ENCODE data around the gene DVL2. TPM values are rescaled to one million over a fixed set of nuclear protein-coding genes. Genes with fewer than 3 reads are reported as not detected.

The DVL2 gene
- total RNA-seq, 4 donors from 2014 or later = 21.4 to 58.0 (median 37.3) TPM

- no peak for TF ChIP-seq CTCF (IDR thresholded peaks at IDR 0.05)
- no peak for TF ChIP-seq POLR2A (IDR thresholded peaks at IDR 0.05)
- Histone ChIP-seq H3K27ac (peak overlapping the region; percentile 96 to 100 (median 98)), H3K27me3 (no peaks in the 10 kb centered on the region), H3K4me3 (peak overlapping the region; percentile 89 to 99 (median 96)), H3K4me1 (peaks cover 28 to 46% (median 31%) of the 10 kb centered on the region in 3 donors), H3K36me3 (peaks cover 6 to 42% (median 26%) of the 10 kb centered on the region in 3 donors), H3K9me3 (no peaks in the 10 kb centered on the region)
- intact Hi-C loops (cut with DNase I) = no loop called here
- WGBS, 2 donors = 63 to 68% methylated on average over 5 of the region's 5 CpGs
- no peak for DNase-seq
Observed at GRCh38 chr17:7253082-7253481, 18.8 kb upstream of the DVL2 start.

- TF ChIP-seq CTCF (IDR thresholded peaks at IDR 0.05) (peak in 4 of 6 experiments; percentile 4 to 25 (median 14)), POLR2A (IDR thresholded peaks at IDR 0.05) (peak in 2 of 4 donors; percentile 42 to 65)
- intact Hi-C loops (cut with DNase I) = no loop called here
- peak; percentile 76 for DNase-seq
- Histone ChIP-seq H3K9me3 (no peaks in the 10 kb centered on the region), H3K27ac (peak within 1 kb of the TSS; percentile 96 to 100 (median 98)), H3K4me3 (peak within 1 kb of the TSS; percentile 89 to 99 (median 96)), H3K36me3 (peaks cover under 1 to 41% (median 20%) of the 10 kb centered on the region in 3 donors), H3K27me3 (no peaks in the 10 kb centered on the region), H3K4me1 (peaks cover 28 to 53% (median 31%) of the 10 kb centered on the region in 3 donors)
- WGBS, 2 donors = 4 to 18% methylated on average over 3 to 15 of the region's 55 CpGs
Observed at GRCh38 chr17:7252176-7253043, 18.1 kb upstream of the DVL2 start, which contains the start of gene ELP5. Gene ELP5, plus strand, starts transcription at chr17:7252215. Its CDS starts 336 bp downstream, at chr17:7252551.

GRCh38 chr17:7251661-7252175 is 17.4 kb upstream of the DVL2 start, which contains the start of gene CTDNEP1:
Gene CTDNEP1, minus strand, starts transcription at chr17:7251734. Its CDS starts 438 bp downstream, at chr17:7251296.
- Histone ChIP-seq H3K27ac (peak within 1 kb of the TSS; percentile 96 to 100 (median 98)), H3K27me3 (no peaks in the 10 kb centered on the region), H3K36me3 (peaks cover 3 to 39% (median 18%) of the 10 kb centered on the region in 3 donors), H3K4me3 (peak within 1 kb of the TSS; percentile 89 to 99 (median 96)), H3K4me1 (peaks cover 28 to 60% (median 34%) of the 10 kb centered on the region in 3 donors), H3K9me3 (no peaks in the 10 kb centered on the region)
- WGBS, 2 donors = 1 to 4% methylated on average over 5 to 17 of the region's 41 CpGs
- intact Hi-C loops (cut with DNase I) = no loop called here
- TF ChIP-seq CTCF (IDR thresholded peaks at IDR 0.05) (no peak), POLR2A (IDR thresholded peaks at IDR 0.05) (peak in 1 of 4 donors; percentile 73)
- DNase-seq = peak; percentile 93

GRCh38 chr17:7250695-7251627 is 16.6 kb upstream of the DVL2 start:
- DNase-seq = no peak
- 0% methylated on average over 5 to 12 of the region's 55 CpGs for WGBS, 2 donors
- intact Hi-C loops (cut with DNase I) = no loop called here

More at GRCh38 chr17:7250695-7251627, 16.6 kb upstream of the DVL2 start:
- H3K4me3 ChIP-seq = peak overlapping the region; percentile 89 to 99 (median 96)
- peaks cover 28 to 63% (median 37%) of the 10 kb centered on the region in 3 donors for H3K4me1 ChIP-seq
- H3K9me3 ChIP-seq = no peaks in the 10 kb centered on the region
- H3K27ac ChIP-seq = peak overlapping the region; percentile 96 to 100 (median 98)
- no peaks in the 10 kb centered on the region for H3K27me3 ChIP-seq
- H3K36me3 ChIP-seq = peaks cover 11 to 39% (median 19%) of the 10 kb centered on the region in 3 donors
- no peak for TF ChIP-seq POLR2A (IDR thresholded peaks at IDR 0.05)
- no peak for TF ChIP-seq CTCF (IDR thresholded peaks at IDR 0.05)

Measured in esophagus squamous epithelium (tissue), 5 donors.